Omental fat pad (tissue), 4 donors: ENCODE measurements around the gene SYNPR. TPM values are rescaled to one million over a fixed set of nuclear protein-coding genes. Genes with fewer than 3 reads are reported as not detected.

Experiments used
- ATAC-seq: fragments of 150-250 bp; one replicate; pipeline ENCODE4 v1.9.1; 2016; ENCODE audit warnings: mild to moderate bottlenecking, moderate library complexity; ENCODE audit not compliant: low FRiP score
- DNase-seq: peaks from one replicate; pipeline ENCODE4 v3.0.0-alpha.2; 2019; ENCODE audit warnings: low spot score
- total RNA-seq, 4 donors: library from RNA; depleted of rRNA; stranded (reverse); fragments of >200 nt; gene quantifications; one replicate each; pipeline ENCODE4 v1.1.0, GENCODE V29; 2016
- TF ChIP-seq, protein P1 (sequence below), 3 donors: fragments of 450-650 bp; IDR thresholded peaks; one replicate each; pipeline ENCODE4 v1.5.1; 2016 to 2017; ENCODE audit warnings: antibody characterized with exemption in 3 of 3, mild to moderate bottlenecking in 3 of 3, moderate library complexity in 2 of 3

Gene SYNPR
- total RNA-seq, 4 donors from 2014 or later = not detected

GRCh38 chr3:63303238-63303637 lies 25.1 kb downstream of the SYNPR start:
- TF ChIP-seq, protein P1, sequence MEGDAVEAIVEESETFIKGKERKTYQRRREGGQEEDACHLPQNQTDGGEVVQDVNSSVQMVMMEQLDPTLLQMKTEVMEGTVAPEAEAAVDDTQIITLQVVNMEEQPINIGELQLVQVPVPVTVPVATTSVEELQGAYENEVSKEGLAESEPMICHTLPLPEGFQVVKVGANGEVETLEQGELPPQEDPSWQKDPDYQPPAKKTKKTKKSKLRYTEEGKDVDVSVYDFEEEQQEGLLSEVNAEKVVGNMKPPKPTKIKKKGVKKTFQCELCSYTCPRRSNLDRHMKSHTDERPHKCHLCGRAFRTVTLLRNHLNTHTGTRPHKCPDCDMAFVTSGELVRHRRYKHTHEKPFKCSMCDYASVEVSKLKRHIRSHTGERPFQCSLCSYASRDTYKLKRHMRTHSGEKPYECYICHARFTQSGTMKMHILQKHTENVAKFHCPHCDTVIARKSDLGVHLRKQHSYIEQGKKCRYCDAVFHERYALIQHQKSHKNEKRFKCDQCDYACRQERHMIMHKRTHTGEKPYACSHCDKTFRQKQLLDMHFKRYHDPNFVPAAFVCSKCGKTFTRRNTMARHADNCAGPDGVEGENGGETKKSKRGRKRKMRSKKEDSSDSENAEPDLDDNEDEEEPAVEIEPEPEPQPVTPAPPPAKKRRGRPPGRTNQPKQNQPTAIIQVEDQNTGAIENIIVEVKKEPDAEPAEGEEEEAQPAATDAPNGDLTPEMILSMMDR (IDR thresholded peaks at IDR 0.05) = no peak
- DNase-seq (no peak), ATAC-seq (no peak)

DNA sequence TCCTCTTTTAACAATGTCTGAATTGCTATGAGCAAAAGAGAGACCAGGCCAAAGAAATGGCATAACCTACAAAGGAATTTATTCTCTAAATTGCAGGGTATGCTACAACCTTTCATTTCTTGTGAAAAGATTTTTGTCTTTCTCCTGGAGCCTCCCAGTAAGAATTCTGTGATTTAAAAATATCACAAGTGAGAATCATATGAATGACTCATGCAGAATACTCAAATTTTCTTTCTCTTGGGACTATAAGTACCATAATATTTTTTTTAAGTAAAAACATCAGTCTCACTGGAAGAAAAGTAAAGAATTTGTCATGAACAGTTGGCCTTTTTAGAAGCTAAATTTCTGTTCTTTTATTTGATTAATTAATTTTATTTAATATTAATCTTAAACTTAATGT lies 26.3 kb downstream of the SYNPR start:
- TF ChIP-seq, protein P1 (IDR thresholded peaks at IDR 0.05) = no peak
- ATAC-seq (no peak), DNase-seq (no peak)

DNA sequence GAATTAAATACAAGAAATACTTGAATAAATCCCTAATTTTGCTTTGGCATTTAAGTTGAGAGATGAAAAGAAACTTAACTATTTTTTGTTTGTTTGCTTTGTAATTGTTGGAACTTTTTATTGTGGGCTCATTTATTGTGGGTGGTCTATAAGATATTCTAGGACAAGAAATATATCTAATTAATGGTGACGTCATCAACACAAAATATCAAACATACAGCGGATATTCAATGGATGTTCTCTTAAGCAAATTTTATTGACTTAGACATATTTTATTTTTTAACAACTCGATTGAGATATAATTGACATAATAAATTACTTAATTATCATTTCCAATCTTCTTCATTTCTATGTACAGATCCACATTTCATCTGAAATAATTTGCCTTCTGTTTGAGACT lies 30.0 kb downstream of the SYNPR start:
- ATAC-seq (no peak), DNase-seq (no peak)
- TF ChIP-seq, protein P1 (IDR thresholded peaks at IDR 0.05) = no peak

GRCh38 chr3:63309768-63310167 lies 31.7 kb downstream of the SYNPR start:
- TF ChIP-seq, protein P1 (IDR thresholded peaks at IDR 0.05) = no peak
- DNase-seq (no peak), ATAC-seq (no peak)

DNA sequence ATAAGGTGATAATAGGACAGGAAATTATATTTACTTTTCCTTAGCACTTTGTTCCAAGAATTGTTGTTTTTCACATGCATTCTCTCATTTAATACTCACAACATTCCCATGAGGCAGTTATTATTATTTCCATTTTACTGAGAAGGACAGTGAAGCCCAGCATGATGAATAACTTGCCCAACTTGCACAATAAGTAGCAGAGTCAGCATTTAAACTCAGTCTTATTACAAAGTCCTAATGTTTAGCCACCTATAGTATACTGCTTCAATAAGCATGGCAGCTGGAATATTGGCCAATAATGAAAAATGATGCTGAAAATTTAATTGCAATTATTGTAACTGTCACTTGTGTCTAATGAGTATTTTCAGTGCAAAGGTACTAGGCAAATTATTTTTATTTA lies 45.7 kb downstream of the SYNPR start:
- no peak for DNase-seq
- ATAC-seq = no peak
- TF ChIP-seq, protein P1 (IDR thresholded peaks at IDR 0.05) = no peak

- ATAC-seq (no peak), DNase-seq (no peak)
- TF ChIP-seq, protein P1 (IDR thresholded peaks at IDR 0.05) = no peak
Observed at GRCh38 chr3:63324621-63325020, 46.5 kb downstream of the SYNPR start.

GRCh38 chr3:63325386-63325785 lies 47.3 kb downstream of the SYNPR start:
- TF ChIP-seq, protein P1 (IDR thresholded peaks at IDR 0.05) = no peak
- ATAC-seq (no peak), DNase-seq (no peak)
